Measurements from ENCODE around the gene P3R3URF.

The P3R3URF gene

DNA sequence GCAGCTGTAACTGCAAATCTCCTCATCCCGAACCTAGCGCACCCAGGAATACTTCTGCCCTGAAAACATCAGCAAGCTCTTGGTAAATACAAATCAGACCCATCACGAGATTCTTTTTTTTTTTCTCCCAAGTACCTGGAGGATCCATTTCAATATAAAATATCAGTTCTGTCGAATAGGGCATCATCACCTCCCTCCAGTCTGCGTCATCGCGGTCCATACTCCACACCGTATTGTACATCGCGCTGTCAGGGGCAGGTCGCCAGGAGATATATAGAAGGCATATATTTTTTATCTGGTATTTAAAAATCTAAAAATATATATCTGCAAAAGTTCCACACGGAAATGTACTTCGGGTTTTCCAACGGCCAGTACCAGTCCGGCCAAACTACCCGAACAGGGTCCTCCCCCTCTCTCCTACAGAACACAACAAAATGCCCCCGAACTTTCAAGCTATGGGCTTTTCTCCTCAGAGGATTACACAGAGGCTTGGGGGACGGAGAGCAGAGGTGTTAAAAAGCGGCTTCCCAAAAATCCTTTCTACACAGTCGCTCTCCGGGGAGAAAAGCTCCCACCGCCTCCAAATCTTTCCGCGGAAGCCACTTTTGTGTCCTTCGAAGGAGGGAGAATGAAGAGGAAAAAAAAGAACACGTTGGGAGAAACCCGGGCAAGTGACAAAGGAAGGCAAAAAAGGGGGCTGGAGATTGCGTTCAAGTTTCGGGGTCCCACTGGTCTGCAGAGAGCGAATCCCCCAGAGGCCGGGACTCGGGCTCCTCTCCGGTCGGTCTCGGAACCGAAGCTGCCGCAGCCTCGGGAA lies 44.4 kb downstream of the P3R3URF start:
- DNase-seq (ENCODE audit: low spot score): peak; percentile 54

DNA sequence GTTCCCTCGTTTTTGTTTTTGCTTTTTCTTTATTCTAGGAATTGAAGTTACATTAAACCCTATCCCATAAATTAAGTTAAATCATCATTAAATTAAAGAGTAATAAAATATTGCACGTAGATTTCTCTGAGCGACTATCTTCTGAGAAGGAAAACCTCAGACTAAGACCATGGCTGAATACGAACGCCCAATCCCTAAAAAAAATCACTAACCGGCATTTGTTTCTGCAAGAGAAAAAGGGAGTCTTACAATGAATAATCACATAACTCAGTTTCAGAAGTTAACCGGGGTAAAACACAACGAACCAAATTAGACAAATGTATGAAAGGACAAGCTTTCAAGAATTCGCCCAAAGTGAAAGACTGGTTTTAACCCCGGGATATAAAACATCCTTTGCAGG lies 45.2 kb downstream of the P3R3URF start:
- DNase-seq (ENCODE audit: low spot score): peak; percentile 17

DNA sequence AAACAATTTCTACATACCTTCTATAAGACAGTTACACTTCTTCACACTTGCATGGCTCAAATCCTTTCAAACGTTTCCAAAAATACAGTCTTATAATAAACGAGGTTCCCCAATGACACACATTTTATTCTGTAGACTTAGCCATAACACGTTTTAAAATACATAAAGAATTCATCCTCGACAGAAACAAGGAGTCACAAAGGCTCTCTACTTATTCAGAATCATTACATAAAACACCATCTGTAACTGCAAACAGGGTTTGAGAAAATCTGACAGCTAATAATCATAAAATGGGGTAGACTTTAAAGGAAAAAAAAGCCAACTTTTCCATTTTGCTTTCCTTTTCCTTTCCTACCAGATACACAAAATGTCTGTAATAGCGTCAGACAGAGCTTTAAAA lies 45.7 kb downstream of the P3R3URF start:
- DNase-seq (ENCODE audit: low spot score): peak; percentile 17

GRCh38 chr1:46130121-46130520 lies 46.2 kb downstream of the P3R3URF start:
- DNase-seq (ENCODE audit: low spot score): peak; percentile 26

DNA sequence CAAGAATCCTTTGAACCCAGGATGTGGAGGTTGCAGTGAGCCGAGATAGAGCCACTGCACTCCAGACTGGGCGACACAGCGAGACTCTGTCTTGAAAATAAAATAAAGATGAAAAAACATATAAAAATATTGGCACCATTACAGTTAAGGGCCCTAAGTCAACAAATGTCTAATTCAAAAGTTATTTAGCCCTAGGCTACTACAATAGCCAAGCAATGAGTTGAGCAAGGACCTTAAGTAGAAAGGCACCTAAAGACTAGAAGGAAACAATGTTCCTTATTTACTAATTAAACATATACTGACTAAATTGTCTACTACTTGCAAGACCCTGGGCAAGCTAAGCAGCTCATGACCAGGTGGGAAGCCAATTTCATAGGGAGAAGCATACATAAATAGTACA lies 47.9 kb downstream of the P3R3URF start:
- DNase-seq (ENCODE audit: low spot score): no peak
